Measurements from ENCODE around the gene TSSC4.

The TSSC4 gene

GRCh38 chr11:2441171-2441570 lies 40.6 kb downstream of the TSSC4 start:
- no peak for DNase-seq
- TF ChIP-seq GATA1 (IDR thresholded peaks at IDR 0.05; ENCODE audit: low read depth, low read length) (no peak), POLR2A (IDR thresholded peaks at IDR 0.05; ENCODE audit: low read length) (no peak)

- DNase-seq = no peak
- no peak for TF ChIP-seq GATA1 (IDR thresholded peaks at IDR 0.05; ENCODE audit: low read depth, low read length)
- TF ChIP-seq POLR2A (IDR thresholded peaks at IDR 0.05; ENCODE audit: low read length) = no peak
These were observed 42.0 kb downstream of the TSSC4 start for GRCh38 chr11:2442589-2442988.

- DNase-seq = no peak
- TF ChIP-seq GATA1 (IDR thresholded peaks at IDR 0.05; ENCODE audit: low read depth, low read length) = no peak
- TF ChIP-seq POLR2A (IDR thresholded peaks at IDR 0.05; ENCODE audit: low read length) = no peak
These were observed 42.9 kb downstream of the TSSC4 start for GRCh38 chr11:2443406-2443805.

GRCh38 chr11:2443881-2444820 lies 43.6 kb downstream of the TSSC4 start, which contains the start of gene TRPM5:
TSS of gene TRPM5 (minus strand) at chr11:2444514. CDS start at chr11:2423036, 21,478 bp downstream.
- TF ChIP-seq GATA1 (IDR thresholded peaks at IDR 0.05; ENCODE audit: low read depth, low read length) = no peak
- no peak for TF ChIP-seq POLR2A (IDR thresholded peaks at IDR 0.05; ENCODE audit: low read length)
- peak in 1 of 2 experiments; percentile 49 for DNase-seq

GRCh38 chr11:2444821-2445745 lies 44.5 kb downstream of the TSSC4 start, which contains the start of gene KCNQ1:
TSS of gene KCNQ1 (plus strand) at chr11:2445008. CDS start at chr11:2445099, 91 bp downstream.
- peak; percentile 39 to 49 for DNase-seq
- TF ChIP-seq GATA1 (IDR thresholded peaks at IDR 0.05; ENCODE audit: low read depth, low read length) (no peak), POLR2A (IDR thresholded peaks at IDR 0.05; ENCODE audit: low read length) (no peak)

GRCh38 chr11:2445746-2446551 lies 45.4 kb downstream of the TSSC4 start:
- no peak for DNase-seq
- TF ChIP-seq GATA1 (IDR thresholded peaks at IDR 0.05; ENCODE audit: low read depth, low read length) (no peak), POLR2A (IDR thresholded peaks at IDR 0.05; ENCODE audit: low read length) (no peak)

GRCh38 chr11:2446590-2447252 lies 46.2 kb downstream of the TSSC4 start:
- no peak for TF ChIP-seq GATA1 (IDR thresholded peaks at IDR 0.05; ENCODE audit: low read depth, low read length)
- no peak for TF ChIP-seq POLR2A (IDR thresholded peaks at IDR 0.05; ENCODE audit: low read length)
- DNase-seq = no peak

- no peak for TF ChIP-seq POLR2A (IDR thresholded peaks at IDR 0.05; ENCODE audit: low read length)
- no peak for TF ChIP-seq GATA1 (IDR thresholded peaks at IDR 0.05; ENCODE audit: low read depth, low read length)
- DNase-seq = no peak
These were observed 46.9 kb downstream of the TSSC4 start for GRCh38 chr11:2447253-2447950.

GRCh38 chr11:2447951-2448650 lies 47.6 kb downstream of the TSSC4 start:
- TF ChIP-seq POLR2A (IDR thresholded peaks at IDR 0.05; ENCODE audit: low read length) (no peak), GATA1 (IDR thresholded peaks at IDR 0.05; ENCODE audit: low read depth, low read length) (no peak)
- DNase-seq = no peak

GRCh38 chr11:2448661-2449547 lies 48.4 kb downstream of the TSSC4 start:
- no peak for DNase-seq
- no peak for TF ChIP-seq POLR2A (IDR thresholded peaks at IDR 0.05; ENCODE audit: low read length)
- TF ChIP-seq GATA1 (IDR thresholded peaks at IDR 0.05; ENCODE audit: low read depth, low read length) = no peak
